ENCODE data around the gene CLTCL1.

GRCh38 chr22:19179497-19180048, 111.9 kb downstream of the CLTCL1 start:
- TF ChIP-seq GATA2 (IDR thresholded peaks at IDR 0.05; ENCODE audit: low read depth, low read length) = no peak
- no peak for TF ChIP-seq GATA3 (IDR thresholded peaks at IDR 0.05; ENCODE audit: low read depth, low read length)

Data from SH-SY5Y (cell line).